GM15510 (cell line): ENCODE data around the gene TMEM14C.

Experiments
- POLR2A ChIP-seq: IDR thresholded peaks from 3 replicates; pipeline ENCODE4 v1.6.1; 2011; ENCODE audit warnings: borderline replicate concordance; ENCODE audit not compliant: insufficient read length; ENCODE audit errors: extremely low read depth

The TMEM14C gene

DNA sequence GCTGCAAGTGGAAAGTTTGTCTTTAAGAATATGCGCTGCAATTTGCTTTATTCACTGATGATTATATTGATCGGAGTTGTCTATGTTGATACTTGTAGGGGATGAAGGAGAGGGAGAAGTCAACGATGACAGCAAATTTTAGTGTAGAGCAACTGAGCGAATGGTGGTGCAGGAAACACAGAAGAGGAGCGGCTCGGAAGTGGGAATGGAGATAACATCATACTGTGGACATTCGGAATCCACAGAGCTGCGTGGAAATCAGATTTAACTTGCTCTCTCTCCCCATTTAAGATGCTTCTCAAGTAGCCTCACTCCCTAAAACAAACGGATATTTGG, 24.0 kb downstream of the TMEM14C start:
- TF ChIP-seq POLR2A, result no peak

DNA sequence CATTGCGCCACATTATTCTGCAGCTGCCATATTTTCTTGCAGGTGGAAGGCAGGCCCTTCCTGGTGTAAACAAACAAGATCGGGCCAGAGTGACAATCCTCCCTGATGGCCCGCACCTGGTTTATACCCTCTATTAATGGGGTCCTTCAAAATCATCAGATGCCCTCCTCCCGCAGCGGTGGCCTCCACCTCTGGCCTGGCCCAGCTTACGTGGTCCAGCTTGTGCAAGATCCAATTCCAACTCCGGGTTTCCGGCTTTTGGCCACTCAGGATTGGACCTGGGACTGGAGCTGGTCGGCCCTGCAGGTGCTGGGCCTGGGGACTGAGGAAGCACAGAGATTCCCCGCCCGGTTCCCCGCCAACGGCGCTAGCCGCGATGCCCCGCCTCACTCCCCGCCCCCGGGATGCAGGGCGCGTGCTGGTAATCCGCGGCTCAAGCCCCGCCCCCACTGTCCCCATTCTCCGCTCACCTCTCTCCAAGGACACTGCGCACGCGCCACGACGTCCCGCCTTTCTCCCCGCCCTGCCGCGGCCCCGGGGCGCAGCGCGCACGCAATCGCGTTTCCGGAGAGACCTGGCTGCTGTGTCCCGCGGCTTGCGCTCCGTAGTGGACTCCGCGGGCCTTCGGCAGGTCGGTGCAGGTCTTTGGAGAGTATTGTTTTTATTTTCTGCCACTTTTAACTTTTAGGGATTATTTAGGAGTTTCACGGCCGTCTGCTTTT, 24.5 kb downstream of the TMEM14C start, which contains the start of gene TMEM14B:
TMEM14B (plus strand) TSS at position 555 of the 722 bp plus-strand sequence. CDS start 1,441 bp downstream, outside the sequence.
- TF ChIP-seq POLR2A, result peak; percentile 97

GRCh38 chr6:10749734-10750133, 26.9 kb downstream of the TMEM14C start:
- no peak for TF ChIP-seq POLR2A

- TF ChIP-seq POLR2A, result no peak
These were observed 33.2 kb downstream of the TMEM14C start for GRCh38 chr6:10756085-10756484.

DNA sequence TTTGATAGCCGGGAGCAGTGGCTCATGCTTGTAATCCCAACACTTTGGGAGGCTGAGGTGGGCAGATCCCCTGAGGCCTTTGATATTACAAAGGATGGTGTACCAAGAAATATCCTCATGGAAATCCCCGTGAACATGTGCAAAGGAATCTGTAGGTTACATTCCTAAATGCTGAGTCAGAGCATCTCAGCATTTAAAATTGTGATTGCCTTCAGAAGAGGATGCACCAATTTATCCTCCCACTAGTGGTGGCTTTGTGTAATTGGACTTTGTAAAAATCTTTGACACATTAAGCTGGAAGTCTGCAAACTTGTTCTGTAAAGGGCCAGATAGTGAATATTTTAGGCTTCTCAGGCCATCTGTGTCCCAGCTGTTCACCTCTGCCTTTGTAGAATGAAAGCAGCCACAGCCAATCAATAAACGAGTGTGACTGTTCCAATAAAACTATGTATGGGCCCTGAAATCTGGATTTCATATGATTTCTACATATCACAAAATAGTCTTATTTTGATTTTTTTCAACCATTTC, 36.5 kb downstream of the TMEM14C start:
- no peak for TF ChIP-seq POLR2A

DNA sequence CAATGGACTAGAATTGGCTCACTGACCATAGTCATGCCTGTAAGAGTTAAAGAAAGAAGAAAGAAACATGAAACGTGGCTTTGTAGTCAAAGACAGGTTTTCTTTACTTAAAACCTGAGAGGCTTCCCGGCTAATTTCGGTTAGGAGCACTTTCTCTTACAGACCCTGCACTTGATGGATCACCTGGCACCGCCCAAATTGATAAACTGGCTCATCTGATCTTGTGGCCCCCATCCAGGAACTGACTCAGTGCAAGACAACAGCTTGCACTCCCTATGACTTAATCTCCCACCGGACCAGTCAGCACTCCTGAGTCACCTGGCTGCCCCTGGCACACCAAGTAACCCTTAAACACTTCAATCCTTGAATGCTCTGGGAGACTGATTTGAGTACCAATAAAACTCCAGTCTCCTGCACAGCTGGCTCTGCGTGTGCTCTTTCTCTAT, 37.0 kb downstream of the TMEM14C start:
- TF ChIP-seq POLR2A, result no peak

GRCh38 chr6:10763006-10763405, 40.1 kb downstream of the TMEM14C start:
- no peak for TF ChIP-seq POLR2A

- no peak for TF ChIP-seq POLR2A
These were observed 46.5 kb downstream of the TMEM14C start for GRCh38 chr6:10769419-10769818.

- no peak for TF ChIP-seq POLR2A
These were observed 48.6 kb downstream of the TMEM14C start for GRCh38 chr6:10771371-10771894.

DNA sequence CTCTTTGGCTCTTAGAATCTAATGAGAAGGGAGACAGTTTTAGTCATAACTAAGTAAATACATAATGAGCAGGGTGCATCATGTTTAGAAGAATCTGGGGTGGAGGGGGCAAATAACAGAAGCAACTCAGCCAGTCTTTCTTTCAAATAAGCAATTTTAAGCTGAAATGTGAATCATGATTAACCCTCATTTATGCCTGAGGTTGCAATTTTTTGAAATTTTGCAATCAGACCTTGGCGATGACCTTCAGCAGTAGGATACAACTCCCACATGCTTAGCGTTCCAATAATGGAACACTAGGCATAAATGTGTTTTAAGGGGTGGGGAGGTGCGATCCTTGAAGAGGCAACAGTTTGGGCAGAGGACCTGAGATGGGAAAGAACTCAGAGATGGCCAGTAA, 55.4 kb downstream of the TMEM14C start:
- no peak for TF ChIP-seq POLR2A

GRCh38 chr6:10779076-10779475, 56.2 kb downstream of the TMEM14C start:
- TF ChIP-seq POLR2A, result no peak
